ENCODE data around the gene AIF1L.
"Not testable (repeated sequence)": the region's sequence is repeated elsewhere in the genome, so short reads cannot be mapped to it uniquely, and the experiment has no call there.

The AIF1L gene

GRCh38 chr9:131148966-131149687, 52.8 kb downstream of the AIF1L start:
- DNase-seq (ENCODE audit: low read depth) = no peak
- H3K4me3 ChIP-seq (ENCODE audit: low read depth, low read length) = no peak overlapping the region

- no peak for DNase-seq (ENCODE audit: low read depth)
- H3K4me3 ChIP-seq (ENCODE audit: low read depth, low read length) = no peak overlapping the region
Measured at GRCh38 chr9:131149688-131150053, 53.3 kb downstream of the AIF1L start.

- DNase-seq (ENCODE audit: low read depth) = no peak
- H3K4me3 ChIP-seq (ENCODE audit: low read depth, low read length) = no peak overlapping the region
Measured at GRCh38 chr9:131153595-131153994, 57.3 kb downstream of the AIF1L start.

- not testable (repeated sequence) for H3K4me3 ChIP-seq (ENCODE audit: low read depth, low read length); DNase-seq (ENCODE audit: low read depth)
Measured at GRCh38 chr9:131158673-131159072, 62.3 kb downstream of the AIF1L start.

GRCh38 chr9:131160416-131161112, 64.2 kb downstream of the AIF1L start:
- no peak for DNase-seq (ENCODE audit: low read depth)
- H3K4me3 ChIP-seq (ENCODE audit: low read depth, low read length) = no peak overlapping the region

GRCh38 chr9:131161585-131161984, 65.3 kb downstream of the AIF1L start:
- H3K4me3 ChIP-seq (ENCODE audit: low read depth, low read length) = no peak overlapping the region
- DNase-seq (ENCODE audit: low read depth) = no peak

GRCh38 chr9:131162886-131163285, 66.6 kb downstream of the AIF1L start:
- H3K4me3 ChIP-seq (ENCODE audit: low read depth, low read length) = no peak overlapping the region
- no peak for DNase-seq (ENCODE audit: low read depth)

- H3K4me3 ChIP-seq (ENCODE audit: low read depth, low read length) = no peak overlapping the region
- no peak for DNase-seq (ENCODE audit: low read depth)
Measured at GRCh38 chr9:131165523-131165922, 69.2 kb downstream of the AIF1L start.

- no peak overlapping the region for H3K4me3 ChIP-seq (ENCODE audit: low read depth, low read length)
- DNase-seq (ENCODE audit: low read depth) = no peak
Measured at GRCh38 chr9:131167146-131167692, 70.9 kb downstream of the AIF1L start.

GRCh38 chr9:131167936-131168335, 71.6 kb downstream of the AIF1L start:
- DNase-seq (ENCODE audit: low read depth) = no peak
- no peak overlapping the region for H3K4me3 ChIP-seq (ENCODE audit: low read depth, low read length)

GRCh38 chr9:131169563-131170240, 73.4 kb downstream of the AIF1L start:
- no peak for DNase-seq (ENCODE audit: low read depth)
- no peak overlapping the region for H3K4me3 ChIP-seq (ENCODE audit: low read depth, low read length)

All from skeletal muscle cell (primary cell).